ENCODE data around the gene OR6Q1.

OR6Q1 gene

GRCh38 chr11:58003591-58003990, 27.2 kb upstream of the OR6Q1 start:
- TF ChIP-seq CTCF (IDR thresholded peaks at IDR 0.05; ENCODE audit: extremely low read depth, missing control alignments): no peak
- DNase-seq (ENCODE audit: low spot score): no peak

GRCh38 chr11:58004664-58005063, 26.1 kb upstream of the OR6Q1 start:
- DNase-seq (ENCODE audit: low spot score): no peak
- TF ChIP-seq CTCF (IDR thresholded peaks at IDR 0.05; ENCODE audit: extremely low read depth, missing control alignments): no peak

- DNase-seq (ENCODE audit: low spot score): no peak
- no peak for TF ChIP-seq CTCF (IDR thresholded peaks at IDR 0.05; ENCODE audit: extremely low read depth, missing control alignments)
These were observed 23.8 kb upstream of the OR6Q1 start for GRCh38 chr11:58006940-58007339.

GRCh38 chr11:58011771-58012170, 19.0 kb upstream of the OR6Q1 start:
- no peak for TF ChIP-seq CTCF (IDR thresholded peaks at IDR 0.05; ENCODE audit: extremely low read depth, missing control alignments)
- DNase-seq (ENCODE audit: low spot score): no peak

GRCh38 chr11:58023435-58023931, 7.3 kb upstream of the OR6Q1 start, which contains the start of gene OR9Q1:
TSS of gene OR9Q1 (plus strand) at chr11:58023881. CDS start at chr11:58179445, 155,564 bp downstream.
- no peak for TF ChIP-seq CTCF (IDR thresholded peaks at IDR 0.05; ENCODE audit: extremely low read depth, missing control alignments)
- DNase-seq (ENCODE audit: low spot score): no peak

- no peak for TF ChIP-seq CTCF (IDR thresholded peaks at IDR 0.05; ENCODE audit: extremely low read depth, missing control alignments)
- DNase-seq (ENCODE audit: low spot score): no peak
These were observed 6.1 kb upstream of the OR6Q1 start for GRCh38 chr11:58024601-58025091.

GRCh38 chr11:58027341-58027740, 3.4 kb upstream of the OR6Q1 start:
- no peak for DNase-seq (ENCODE audit: low spot score)
- TF ChIP-seq CTCF (IDR thresholded peaks at IDR 0.05; ENCODE audit: extremely low read depth, missing control alignments): no peak

Measured in GM20000 (cell line).